ENCODE measurements around the gene FHOD3.

DNA sequence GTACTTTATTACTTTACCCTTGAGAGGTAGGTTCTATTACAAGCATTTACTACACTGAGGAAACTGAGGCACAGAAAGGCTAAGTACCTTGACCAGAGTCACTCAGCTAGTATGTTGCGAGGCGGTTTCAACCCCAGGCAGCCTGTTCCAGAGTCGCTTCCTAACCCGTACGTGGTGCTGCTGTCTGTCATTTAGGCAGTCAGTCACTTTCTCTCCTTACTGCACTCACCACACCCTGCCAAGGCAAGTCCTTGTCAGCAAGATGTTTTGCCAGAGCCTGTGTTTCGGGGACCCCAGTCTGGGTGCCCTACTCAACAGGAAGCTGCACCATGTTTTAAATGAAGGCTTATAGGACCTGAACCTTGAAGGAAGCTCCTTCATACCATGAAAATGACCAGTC, 356.4 kb downstream of the FHOD3 start:
- no peak for TF ChIP-seq POLR2A (IDR thresholded peaks at IDR 0.05)
- TF ChIP-seq, protein P1, sequence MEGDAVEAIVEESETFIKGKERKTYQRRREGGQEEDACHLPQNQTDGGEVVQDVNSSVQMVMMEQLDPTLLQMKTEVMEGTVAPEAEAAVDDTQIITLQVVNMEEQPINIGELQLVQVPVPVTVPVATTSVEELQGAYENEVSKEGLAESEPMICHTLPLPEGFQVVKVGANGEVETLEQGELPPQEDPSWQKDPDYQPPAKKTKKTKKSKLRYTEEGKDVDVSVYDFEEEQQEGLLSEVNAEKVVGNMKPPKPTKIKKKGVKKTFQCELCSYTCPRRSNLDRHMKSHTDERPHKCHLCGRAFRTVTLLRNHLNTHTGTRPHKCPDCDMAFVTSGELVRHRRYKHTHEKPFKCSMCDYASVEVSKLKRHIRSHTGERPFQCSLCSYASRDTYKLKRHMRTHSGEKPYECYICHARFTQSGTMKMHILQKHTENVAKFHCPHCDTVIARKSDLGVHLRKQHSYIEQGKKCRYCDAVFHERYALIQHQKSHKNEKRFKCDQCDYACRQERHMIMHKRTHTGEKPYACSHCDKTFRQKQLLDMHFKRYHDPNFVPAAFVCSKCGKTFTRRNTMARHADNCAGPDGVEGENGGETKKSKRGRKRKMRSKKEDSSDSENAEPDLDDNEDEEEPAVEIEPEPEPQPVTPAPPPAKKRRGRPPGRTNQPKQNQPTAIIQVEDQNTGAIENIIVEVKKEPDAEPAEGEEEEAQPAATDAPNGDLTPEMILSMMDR (IDR thresholded peaks at IDR 0.05 in 8 of 11, conservative IDR thresholded peaks at IDR 0.05 in 3 of 11) = no peak
- no peak for TF ChIP-seq POLR2AphosphoS5 (IDR thresholded peaks at IDR 0.05)

Data from spleen (tissue), 7 donors.